ENCODE measurements around the gene TNK1.

The TNK1 gene

DNA sequence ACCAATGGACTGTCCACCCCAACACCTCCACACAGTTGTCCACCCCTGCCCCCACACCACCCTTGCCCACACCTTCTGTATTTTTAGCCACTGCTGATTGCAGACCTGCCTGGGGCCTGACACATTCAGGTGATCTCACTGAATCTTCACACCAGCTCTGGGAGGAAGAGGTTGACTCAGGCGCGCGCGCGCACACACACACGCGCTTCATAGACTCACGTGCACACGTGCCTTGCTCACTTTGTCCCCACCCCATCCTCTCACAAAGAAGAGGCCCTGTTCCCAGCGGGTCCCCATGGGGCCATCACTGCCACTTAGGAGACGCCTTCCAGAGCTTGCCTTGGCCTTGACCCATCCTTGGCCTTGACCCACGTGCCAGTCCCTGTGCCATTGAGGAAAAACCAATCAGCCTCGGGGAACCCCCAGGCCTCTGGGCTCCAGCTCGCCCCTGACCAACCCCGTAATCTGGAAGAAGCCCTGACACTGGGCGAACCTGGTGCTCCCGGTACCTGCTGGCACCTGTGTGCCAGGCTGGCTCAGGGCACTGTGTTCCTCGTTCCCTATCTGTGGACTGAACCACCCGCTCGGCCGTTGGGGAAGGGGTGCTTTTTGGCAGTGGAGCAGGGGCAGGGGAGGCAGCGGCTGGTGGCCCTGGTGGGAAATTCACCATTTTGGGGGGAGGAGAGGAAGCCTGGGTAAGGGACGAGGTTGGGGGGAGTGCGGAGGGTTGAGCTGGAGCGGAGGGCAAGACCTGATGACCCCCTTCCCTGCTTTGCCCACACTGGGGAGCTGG, 29.9 kb downstream of the TNK1 start:
- DNase-seq (ENCODE audit: low read depth), result no peak

DNA sequence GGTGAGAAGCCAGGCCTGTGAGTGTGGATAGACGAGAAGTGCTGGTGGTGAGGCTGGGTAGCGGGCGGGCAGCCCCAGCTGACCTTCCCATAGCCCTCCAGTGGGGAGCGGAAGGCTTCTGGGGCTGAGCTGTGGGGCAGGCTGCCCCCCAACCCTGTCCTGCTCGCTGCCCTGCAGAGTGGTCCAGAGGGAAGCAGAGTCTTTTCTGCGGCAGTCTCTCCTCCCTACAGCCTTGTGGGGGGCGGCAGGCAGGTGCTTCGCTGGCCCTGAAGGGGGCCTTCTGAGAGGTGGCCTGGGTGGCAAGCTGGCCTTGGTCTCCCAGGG, 30.5 kb downstream of the TNK1 start:
- no peak for DNase-seq (ENCODE audit: low read depth)

DNA sequence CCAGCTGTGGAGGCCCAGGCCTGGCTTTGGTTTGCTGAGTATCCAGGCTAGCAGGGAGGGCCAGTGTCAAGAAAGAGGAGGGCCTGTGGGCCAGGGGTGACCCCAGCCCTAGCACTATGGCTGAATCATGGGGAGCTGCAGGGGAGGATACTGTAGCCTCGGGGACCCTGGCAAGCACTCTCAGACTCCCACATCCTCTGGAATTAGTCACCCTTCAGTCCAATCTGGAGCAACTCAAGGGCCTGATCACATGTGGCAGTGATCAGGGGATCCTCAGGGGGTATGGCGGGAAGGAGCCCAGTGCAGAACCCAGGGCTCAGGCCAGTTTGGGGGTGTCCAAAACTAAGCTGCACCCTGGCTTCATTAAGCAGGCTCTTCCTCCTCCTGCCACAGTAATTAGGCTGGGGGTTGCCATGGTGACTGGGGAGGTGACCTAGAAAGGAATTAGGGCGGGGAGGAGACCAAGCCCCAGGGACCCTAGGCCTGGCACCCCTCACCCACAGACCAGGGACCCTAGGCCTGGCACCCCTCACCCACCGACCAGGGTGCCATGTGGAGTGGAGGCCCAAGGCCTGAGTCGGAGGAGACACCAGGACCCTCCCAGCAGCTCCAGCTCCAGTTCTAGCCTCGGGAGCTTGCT, 32.6 kb downstream of the TNK1 start:
- no peak for DNase-seq (ENCODE audit: low read depth)

DNA sequence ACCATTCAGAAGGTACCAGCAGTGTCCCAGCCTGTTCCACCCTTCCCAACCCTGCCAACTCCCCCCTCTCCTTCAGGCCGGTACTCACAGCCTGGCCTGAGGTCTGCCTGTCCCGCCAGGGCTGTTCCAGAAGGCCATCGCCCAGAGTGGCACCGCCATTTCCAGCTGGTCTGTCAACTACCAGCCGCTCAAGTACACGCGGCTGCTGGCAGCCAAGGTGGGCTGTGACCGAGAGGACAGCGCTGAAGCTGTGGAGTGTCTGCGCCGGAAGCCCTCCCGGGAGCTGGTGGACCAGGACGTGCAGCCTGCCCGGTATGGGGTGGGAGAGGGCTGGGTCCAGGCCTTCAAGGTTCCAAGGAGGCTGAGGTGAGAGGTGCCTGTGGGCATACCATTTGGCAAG, 33.9 kb downstream of the TNK1 start:
- DNase-seq (ENCODE audit: low read depth), result no peak

DNA sequence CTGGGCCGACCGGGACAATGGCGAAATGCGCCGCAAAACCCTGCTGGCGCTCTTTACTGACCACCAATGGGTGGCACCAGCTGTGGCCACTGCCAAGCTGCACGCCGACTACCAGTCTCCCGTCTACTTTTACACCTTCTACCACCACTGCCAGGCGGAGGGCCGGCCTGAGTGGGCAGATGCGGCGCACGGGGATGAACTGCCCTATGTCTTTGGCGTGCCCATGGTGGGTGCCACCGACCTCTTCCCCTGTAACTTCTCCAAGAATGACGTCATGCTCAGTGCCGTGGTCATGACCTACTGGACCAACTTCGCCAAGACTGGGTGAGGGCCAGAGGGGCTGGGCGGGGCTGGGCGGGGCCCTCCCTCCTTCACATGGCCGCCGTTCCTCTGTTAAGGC, 34.9 kb downstream of the TNK1 start:
- DNase-seq (ENCODE audit: low read depth), result no peak

DNA sequence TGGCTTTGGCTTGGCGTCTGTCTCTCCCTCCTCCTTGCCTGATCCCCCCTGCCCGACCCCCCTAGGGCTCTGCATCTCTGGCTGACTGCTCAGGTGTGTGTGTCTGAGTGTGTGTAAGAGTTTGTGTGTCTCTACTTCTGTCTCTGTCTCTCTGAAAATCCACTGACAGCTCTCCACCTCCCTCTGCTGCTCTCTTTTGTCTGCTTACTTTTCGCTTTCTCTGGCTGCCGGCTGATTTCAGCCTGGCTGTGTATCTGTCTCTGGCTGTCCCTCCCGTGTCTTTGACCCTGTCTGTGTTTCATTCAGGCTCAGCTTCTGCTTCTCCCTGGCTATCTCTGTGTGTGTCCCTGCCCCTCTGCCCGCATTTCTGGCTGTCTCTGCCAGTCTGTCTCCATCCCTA, 35.4 kb downstream of the TNK1 start:
- DNase-seq (ENCODE audit: low read depth), result no peak

DNA sequence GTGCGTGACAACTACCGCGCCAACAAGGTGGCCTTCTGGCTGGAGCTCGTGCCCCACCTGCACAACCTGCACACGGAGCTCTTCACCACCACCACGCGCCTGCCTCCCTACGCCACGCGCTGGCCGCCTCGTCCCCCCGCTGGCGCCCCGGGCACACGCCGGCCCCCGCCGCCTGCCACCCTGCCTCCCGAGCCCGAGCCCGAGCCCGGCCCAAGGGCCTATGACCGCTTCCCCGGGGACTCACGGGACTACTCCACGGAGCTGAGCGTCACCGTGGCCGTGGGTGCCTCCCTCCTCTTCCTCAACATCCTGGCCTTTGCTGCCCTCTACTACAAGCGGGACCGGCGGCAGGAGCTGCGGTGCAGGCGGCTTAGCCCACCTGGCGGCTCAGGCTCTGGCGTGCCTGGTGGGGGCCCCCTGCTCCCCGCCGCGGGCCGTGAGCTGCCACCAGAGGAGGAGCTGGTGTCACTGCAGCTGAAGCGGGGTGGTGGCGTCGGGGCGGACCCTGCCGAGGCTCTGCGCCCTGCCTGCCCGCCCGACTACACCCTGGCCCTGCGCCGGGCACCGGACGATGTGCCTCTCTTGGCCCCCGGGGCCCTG, 36.3 kb downstream of the TNK1 start:
- DNase-seq (ENCODE audit: low read depth), result no peak

DNA sequence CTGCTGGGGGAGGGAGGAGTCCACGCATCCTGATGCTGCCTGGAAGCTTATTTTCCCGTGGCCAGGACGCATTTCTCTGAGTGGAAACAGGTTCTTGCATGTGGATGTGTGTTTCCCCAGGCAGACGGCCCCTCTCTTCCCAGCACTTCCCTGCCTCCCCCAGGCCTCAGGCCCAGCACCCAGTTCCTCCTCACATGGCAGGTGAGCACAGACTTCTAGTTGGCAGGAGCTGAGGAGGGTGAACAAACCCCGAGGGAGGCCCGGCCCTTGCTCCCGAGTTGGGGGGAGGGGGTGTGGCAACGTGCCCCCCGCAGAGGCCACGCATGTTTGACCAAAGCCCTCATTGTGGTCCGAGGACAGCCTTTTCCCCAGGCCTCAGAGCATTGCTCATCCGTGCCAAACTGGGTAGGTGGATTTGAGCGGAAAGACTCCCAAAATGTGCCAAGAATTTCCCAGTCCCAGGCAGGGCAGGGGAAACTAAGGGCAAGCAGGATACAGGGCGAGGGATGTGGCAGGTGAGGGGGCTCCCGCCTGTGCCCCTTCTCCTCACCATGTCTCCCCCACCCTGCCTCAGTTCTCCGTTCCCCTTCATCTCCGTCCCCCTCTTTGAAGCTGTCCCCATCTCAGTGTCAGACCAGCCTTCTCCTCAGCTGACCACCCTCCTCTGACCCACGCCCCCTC, 37.7 kb downstream of the TNK1 start:
- DNase-seq (ENCODE audit: low read depth), result no peak

DNA sequence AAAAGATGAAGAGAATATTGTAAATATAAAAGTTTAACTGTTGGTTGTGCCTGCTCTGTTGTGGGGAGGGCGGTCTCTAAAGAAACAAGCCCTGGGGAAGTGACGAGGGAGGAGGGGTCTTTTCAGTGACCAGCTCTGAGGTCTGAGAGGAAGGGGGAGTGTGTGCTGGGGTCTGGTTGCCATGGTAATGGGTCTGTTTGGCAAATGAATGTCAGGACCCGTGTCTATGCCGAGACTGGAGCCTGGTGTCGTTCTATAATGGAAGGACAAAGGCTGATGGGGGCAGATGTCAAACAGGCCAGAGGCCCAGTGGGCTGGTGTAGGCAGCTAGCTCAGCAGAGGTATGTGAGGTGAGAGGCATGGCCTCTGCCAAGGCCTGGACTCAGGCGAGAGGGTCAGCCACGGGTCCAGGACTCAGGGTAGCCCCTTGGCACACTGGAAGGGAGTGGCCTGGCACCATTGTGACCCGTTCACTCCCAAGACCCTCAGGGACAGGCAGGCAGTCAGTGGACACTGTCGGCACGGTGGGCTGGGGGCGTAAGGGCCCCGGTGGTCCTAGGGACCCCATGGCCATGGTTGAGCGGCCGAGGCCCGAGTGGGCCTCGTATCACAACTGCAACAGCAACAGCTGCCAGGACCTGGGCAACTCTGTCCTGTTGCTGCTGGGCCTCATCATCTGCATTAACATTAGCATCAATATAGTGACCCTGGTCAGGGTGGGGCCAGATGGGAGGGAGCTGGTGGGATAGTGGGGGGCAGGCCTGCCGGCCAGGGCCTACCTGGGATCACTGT, 39.1 kb downstream of the TNK1 start, which contains the start of gene SPEM1:
TSS of gene SPEM1 (plus strand) at position 506 of the 792 bp plus-strand sequence. CDS start at position 567, 61 bp downstream.
- DNase-seq (ENCODE audit: low read depth), result no peak

DNA sequence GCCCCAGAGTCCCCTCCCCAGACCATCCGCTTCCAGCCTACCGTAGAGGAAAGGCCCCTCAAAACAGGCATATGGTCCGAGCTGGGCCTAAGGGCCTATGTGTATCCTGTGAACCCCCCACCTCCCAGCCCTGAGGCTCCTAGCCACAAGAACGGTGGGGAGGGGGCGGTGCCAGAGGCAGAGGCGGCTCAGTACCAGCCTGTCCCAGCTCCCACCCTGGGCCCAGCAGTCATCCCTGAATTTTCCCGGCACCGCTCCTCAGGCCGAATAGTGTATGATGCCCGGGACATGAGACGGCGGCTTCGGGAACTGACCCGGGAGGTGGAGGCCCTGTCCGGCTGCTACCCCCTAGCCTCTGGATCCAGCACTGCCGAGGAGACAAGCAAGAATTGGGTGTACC, 40.3 kb downstream of the TNK1 start:
- DNase-seq (ENCODE audit: low read depth), result no peak

DNA sequence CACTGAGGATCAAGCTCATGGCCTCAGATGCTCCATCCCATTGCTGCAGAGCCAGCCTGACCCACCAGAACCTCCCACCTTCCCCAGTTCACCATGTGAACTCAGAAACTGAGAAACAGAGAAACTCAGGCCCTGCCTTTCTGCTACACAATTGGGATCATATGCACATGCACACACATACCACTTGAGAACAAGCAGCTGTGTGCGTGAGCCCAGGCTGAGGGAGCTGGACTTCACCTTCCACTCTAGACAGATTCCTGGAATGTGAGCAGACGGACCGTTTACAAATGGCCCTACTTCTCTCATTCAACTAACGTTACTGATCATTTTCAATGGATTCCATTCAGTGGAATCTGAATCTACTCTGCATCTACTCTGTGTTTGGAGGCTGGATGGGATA, 42.8 kb downstream of the TNK1 start:
- DNase-seq (ENCODE audit: low read depth), result no peak

DNA sequence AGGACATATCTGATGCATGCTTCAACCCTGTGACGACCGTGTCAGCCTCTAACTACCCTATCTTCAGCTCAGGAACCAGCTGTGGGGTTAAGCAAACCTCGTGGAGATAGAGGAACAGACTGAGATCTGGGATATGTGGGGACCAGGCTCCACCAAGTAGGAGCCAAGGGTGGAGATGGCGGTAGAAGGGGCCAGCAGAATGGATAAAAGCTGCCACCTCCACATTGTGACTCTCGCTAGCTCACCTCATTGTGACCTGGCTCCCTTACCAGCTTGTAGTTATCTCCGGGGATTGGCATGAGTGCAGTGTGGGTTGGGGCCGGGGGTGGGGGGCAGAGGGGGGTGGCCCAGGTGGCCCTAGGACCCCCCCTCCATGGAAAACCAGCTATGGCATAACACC, 44.4 kb downstream of the TNK1 start, which contains the start of gene SPEM2:
TSS of gene SPEM2 (plus strand) at position 301 of the 400 bp plus-strand sequence. CDS start at position 374, 73 bp downstream.
- DNase-seq (ENCODE audit: low read depth), result no peak

DNA sequence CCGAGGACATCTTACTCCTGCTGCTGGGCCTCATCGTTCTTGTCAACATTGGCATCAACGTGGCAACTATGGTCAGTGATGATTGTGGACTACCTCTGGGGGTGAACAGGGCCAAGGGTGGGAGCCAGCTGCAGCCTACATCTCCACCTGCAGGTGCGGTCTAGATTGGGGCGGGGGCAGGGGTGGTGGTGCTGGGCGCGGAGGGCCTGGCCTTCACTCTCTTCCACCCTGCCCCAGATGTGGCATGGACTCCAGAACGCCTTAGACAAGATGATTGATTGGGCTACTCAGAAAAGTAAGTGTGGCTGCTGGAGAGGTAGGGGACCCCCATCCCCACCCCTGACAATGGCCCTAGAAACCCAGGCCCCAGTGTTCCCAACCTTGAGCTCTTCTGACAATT, 44.9 kb downstream of the TNK1 start:
- DNase-seq (ENCODE audit: low read depth), result no peak

DNA sequence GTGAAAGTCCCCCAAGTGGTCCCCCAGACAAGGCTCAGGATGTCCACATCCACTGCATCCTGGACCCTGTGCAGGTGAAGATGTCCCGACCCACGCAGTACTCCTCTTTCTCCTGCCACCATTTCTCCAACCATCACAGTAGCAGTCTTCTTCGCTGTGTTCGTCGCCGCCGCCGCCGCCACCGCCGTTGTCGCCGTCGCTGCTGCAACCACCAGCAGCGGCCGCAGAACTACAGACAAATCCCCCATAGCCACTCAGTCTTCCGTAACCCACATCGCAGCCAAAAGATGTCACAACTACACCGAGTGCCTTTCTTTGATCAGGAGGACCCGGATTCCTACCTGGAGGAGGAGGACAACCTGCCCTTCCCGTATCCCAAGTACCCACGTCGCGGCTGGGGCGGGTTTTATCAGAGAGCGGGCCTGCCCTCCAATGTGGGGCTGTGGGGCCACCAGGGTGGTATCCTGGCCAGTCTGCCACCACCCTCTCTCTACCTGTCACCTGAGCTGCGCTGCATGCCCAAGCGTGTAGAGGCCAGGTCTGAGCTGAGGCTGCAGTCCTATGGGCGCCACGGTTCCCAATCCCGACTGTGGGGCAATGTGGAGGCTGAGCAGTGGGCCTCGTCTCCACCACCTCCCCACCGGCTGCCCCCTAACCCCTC, 45.4 kb downstream of the TNK1 start:
- DNase-seq (ENCODE audit: low read depth), result no peak

DNA sequence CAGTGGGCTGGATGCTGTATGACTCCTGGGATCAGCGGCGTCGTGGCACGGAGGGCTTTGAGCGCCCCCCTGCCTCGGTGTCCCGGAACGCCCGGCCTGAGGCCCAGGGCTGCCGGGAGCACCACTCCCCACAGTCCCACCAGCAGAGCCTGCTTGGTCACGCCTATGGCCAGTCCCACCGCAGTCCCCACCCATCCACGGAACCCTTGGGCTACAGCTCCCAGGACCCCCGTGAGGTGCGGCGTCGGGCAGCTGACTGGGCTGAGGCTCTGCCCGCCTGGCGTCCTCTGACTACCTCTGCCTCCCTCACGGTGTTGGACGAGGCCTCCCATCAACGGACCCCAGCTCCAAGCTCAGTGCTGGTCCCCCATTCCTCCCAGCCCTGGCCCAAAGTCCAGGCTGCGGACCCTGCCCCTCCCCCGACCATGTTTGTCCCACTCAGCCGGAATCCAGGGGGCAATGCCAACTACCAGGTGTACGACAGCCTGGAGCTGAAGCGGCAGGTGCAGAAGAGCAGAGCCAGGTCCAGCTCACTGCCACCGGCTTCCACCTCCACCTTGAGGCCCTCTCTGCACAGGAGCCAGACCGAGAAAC, 46.1 kb downstream of the TNK1 start:
- DNase-seq (ENCODE audit: low read depth), result no peak

DNA sequence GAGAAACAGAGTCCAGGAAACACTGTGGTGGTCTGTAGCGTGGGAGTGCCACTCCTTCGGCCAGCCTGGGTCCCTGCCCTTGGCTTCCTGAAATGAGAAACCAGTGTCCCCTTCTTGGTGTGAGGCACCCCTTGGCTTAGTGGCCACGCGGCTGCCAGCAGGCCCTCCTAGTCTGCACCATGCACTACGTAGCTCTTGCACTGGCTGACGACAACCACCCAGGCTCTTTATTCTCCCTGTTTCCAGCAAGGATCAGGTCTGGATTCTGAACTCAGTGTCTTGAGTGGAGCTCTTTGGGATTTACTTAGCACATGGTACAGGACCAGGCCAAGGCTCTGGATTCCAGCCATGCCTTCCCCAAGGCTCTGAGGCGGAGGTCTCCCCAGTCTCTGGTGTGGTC, 46.7 kb downstream of the TNK1 start:
- DNase-seq (ENCODE audit: low read depth), result no peak

DNA sequence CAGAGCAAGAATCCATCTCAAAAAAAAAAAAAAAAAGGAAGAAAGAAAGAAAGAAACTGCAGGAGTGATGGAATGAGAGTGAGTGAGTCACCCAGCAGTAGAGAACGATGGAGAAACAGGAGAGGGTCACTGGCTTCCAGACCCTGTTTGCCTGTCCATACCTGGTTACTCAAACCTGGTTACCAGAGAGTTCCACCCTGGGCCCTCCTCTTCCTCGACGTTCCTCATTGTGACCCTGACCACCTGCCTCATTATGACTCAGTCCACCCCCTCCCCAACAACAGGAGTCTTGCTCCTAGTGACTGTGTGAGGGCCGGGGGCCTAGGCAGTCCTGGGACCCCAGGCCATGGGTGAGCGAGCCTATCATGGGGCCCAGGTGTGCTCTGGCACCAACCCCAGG, 47.7 kb downstream of the TNK1 start, which contains the start of gene SPEM3:
TSS of gene SPEM3 (plus strand) at position 301 of the 400 bp plus-strand sequence. CDS start at position 347, 46 bp downstream.
- DNase-seq (ENCODE audit: low read depth), result no peak

DNA sequence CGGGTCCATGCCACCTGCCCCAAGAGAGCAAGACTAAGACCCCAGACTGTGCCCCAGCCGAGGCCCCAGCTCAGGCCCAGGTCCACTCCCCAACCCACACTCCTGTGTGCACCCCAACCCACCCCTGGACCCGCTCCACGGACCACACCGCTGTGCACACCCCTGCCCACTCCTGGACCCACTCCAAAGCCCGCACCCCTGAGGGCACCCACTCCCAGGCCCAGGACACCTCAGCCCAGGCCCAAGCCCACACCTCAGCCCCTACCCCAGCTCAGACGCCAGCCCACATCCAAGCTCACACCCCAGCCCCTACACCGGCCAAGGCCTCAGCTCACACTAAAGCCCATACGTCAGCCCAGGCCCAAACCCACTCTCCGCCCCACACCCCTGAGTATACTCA, 48.8 kb downstream of the TNK1 start:
- no peak for DNase-seq (ENCODE audit: low read depth)

DNA sequence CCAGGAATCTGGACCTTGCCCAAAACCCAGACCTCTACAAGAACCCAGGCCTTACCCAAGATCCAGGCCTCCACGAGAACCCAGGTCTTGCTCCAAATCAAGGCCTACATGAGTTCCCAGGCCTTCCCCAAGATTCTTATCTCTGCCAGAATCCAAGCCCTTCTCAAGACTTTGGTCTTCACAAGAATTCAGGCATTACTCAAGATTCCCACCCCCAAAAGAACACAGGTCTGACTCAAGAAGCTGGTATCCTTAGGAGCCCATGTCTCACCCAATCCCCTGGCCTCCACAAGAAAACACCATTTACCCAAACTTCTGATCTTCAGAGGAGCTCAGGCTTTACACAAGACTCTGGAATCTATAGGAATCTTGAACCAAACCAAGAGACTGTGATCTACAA, 50.3 kb downstream of the TNK1 start:
- no peak for DNase-seq (ENCODE audit: low read depth)

DNA sequence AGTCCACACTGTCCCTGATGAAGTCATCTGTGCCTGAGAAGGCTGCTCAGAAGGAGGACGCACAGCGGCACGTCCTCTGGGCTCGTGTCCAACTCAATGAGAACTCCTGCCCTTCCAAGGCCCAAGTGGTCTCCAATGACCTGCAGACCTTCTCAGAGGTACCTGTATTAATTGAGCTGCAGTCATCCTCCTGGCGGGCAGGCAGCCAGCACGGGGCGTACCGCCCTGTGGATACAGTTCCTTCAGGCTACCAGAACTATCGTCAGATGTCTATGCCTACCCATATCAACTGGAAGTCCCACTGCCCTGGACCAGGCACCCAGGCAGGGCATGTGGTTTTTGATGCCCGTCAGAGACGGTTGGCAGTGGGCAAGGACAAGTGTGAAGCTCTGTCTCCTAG, 51.4 kb downstream of the TNK1 start:
- no peak for DNase-seq (ENCODE audit: low read depth)
